Left renal cortex interstitium (tissue), 4 donors: Measurements from ENCODE around the gene HDAC9. TPM values are rescaled to one million over a fixed set of nuclear protein-coding genes. Genes with fewer than 3 reads are reported as not detected.

Experiments used
- DNase-seq, 4 donors: peaks; one replicate each; pipeline ENCODE4 v3.0.0-alpha.2; 2013; ENCODE audit warnings: low read depth in 4 of 4, low spot score in 2 of 4, missing footprints in 1 of 4
- polyA plus RNA-seq, 4 donors: library from polyadenylated mRNA; unstranded; fragments of 120-200 nt; gene quantifications; one replicate each; pipeline ENCODE4 v1.2.1, GENCODE V29; 2013; ENCODE audit not compliant: insufficient read length in 4 of 4

HDAC9 gene
- polyA plus RNA-seq, 4 donors, result 8.1 to 11.7 (median 10.0) TPM

DNA sequence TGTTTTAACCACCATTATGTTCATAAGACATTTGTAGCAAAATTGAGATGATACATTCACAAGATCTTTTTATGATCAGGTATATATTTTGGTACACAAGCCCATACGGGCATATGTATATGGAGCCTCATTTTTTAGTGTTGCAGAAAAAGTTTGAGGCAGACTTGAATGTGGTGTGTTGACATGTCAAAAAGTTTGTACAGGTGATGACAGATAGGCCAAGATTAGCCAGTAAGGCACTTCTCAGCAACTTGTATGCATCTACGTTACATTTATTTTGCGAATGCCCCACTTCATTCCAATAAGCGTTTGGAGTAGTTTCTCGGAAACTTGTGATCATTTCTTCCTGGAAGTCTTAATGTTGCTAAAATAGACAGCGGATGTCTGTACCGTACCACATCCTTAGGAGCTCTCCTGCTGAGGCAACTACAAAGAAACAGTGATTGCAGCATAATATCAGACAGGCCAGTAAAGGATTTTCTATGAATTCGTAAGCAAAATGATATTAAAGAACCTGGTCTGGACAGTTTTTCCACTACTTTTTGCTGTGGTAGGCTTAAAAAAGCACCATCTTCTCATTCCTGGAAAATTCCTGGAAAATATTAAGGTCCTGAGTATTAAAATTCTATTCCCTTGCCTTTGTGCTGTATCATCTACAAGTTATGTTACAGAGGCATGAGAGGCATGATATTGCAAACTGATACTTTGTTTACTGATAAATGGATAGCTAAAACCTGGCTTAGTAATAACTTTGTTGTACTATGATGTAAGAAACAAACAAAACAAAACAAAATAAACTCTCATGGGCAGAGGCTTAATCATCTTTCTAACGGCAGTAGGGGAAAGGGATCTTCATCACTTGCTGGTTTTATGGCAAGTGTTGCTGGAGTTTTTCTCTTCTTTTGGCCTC is 153.6 kb downstream of the HDAC9 start:
- no peak for DNase-seq

DNA sequence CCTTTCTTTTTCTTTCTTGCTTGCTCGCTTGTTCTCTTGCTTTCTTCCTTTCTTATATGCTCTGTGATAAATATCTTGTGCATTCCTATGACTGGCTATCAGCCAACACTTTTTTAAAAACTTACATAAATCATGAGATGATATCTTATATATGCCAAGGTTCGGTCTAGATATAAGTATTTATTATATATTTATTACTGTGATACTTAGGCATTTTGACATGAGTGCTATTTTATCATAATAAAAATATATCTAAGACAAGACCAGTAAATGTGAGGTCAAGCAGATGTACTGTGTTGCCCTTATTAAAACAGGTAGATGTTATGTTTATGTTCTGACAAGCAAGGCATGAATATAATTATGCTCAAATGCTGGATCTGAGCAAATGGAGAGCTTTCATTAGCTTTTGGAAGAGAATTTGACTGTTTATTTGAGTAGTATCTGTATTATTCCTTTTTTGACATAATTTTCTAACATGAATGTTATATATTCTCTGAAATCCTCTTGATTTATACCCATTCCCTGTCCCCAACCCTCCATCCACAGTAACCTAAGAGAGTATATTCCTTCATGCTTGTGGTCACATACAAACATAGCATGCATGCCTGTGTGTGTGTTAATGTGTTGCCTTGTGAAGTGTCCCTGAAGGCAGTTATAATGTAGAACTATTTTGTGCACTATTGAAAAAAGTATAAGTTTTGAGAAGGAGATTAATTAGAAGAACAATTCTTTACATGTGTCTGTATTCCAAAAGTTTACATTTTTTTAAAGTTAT is 158.0 kb downstream of the HDAC9 start:
- no peak for DNase-seq

DNA sequence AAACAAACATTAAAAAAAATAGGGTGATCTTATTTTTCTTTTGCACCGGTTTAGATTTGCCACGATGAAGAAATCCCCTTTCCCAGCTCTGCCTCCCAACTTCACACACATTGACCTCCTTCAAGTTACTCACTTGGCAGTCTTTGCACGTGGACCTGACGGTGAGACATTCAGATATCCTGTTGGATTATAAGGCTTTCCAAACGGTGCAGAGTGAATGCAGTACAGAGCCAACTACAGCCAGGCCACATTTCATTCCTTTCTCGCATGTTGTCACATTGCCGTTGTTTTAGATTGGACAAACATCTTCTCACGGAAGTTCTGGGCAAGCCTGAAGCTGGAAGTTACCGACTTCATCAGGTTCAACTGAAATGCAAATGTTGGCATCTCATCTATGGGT is 159.2 kb downstream of the HDAC9 start:
- no peak for DNase-seq

DNA sequence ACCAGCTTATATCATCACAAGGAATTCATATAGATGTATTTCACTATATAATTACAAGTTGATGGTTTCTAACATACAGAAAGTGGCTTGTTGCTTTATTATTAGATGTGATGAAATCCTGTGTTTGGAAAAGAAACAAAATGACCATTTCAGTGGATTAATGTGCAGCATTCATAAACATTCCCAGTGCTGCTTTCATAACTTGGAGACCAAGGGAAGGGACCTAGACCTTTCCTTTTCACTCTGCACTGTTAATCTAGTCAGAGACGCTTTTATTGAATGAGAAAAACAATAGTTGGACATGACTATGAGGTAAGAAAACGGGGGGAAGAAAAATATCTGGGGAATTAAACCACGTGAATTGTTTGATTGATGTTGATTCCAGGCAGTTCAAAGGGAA is 160.0 kb downstream of the HDAC9 start:
- peak in 2 of 4 donors; percentile 13 to 17 for DNase-seq

DNA sequence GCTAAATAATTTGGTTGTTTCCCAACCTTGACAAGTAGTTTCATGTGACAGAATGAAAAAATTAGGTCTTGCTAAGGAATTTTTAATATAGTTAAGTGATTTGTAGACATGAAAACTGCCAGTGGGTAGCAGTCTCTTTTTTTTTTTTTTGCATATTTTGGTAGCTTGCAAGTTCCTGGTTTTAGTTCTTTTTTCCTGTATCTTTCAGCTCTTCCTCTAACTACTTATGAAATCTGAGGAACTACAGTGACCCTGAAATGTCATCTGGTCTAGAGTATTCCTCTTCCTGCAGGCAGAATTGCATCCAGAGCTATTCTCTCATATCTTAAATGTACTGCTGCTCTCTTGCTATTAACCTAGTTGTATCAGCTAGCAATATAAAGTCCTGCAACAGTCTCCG is 160.4 kb downstream of the HDAC9 start:
- no peak for DNase-seq

DNA sequence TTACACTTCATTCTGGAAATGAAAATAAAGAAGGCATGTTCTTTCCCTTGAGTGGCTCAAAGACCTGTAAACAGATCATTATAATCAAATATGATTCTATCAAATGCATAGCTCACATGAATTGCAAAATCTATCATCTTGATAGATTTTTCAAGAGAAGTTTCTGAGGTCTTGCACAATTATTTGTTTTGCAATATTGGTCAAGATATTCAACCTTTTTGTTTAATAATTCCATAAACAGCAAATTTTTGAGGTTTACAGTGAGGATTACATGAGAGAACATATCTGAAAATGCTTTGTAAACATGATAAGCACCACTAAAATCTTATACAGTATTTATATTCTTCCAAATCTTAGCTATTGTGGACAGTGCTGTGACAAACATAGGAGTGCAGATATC is 160.8 kb downstream of the HDAC9 start:
- DNase-seq, result no peak

DNA sequence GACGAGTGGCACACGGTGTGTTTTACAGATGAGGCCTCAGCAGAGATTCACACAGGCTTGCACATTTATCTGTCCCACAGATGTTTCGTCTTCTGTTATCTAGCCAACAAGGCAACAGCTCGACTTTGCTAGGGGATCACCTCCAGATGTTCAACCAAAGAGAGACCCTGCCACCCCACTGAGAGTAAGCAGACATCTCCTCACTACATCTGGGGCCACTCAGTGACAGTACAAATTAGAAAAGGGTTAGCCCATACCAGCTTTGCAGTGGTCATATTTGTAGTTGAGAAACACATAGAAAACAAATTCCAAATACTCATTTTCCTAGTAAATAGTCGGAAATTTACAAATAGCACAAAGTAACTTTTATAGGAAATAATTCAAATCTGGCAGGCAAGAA is 164.2 kb downstream of the HDAC9 start:
- no peak for DNase-seq

DNA sequence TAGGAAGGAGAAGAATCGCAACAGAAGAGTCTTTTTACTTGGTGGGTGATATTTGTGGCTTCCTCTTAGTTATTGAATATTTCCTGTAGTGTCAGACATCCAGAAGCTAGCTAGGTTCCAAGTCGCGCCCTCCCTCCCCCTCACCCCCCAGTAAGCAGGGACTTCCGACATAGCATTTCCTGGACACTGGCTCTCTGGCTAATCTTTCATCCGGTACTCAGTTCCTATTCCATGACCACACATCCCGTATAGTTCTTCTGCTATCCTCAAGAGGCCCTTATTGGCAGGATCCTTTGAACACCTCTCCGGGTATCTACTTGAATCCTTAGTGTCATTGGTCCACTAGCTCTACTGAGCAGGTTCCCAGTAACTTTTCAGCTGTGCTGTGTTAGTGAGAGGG is 167.8 kb downstream of the HDAC9 start:
- DNase-seq, result no peak

DNA sequence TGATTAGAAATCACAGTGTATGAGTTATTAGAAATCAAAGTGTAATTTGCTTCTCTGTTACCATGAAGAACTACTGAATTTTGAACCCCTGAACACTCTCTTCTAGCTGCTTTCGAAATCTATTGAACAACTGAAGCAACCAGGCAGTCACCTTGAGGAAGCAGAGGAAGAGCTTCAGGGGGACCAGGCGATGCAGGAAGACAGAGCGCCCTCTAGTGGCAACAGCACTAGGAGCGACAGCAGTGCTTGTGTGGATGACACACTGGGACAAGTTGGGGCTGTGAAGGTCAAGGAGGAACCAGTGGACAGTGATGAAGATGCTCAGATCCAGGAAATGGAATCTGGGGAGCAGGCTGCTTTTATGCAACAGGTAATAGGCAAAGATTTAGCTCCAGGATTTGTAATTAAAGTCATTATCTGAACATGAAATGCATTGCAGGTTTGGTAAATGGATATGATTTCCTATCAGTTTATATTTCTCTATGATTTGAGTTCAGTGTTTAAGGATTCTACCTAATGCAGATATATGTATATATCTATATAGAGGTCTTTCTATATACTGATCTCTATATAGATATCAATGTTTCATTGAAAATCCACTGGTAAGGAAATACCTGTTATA is 170.7 kb downstream of the HDAC9 start:
- DNase-seq, result peak in 3 of 4 donors; percentile 22 to 43 (median 37)

DNA sequence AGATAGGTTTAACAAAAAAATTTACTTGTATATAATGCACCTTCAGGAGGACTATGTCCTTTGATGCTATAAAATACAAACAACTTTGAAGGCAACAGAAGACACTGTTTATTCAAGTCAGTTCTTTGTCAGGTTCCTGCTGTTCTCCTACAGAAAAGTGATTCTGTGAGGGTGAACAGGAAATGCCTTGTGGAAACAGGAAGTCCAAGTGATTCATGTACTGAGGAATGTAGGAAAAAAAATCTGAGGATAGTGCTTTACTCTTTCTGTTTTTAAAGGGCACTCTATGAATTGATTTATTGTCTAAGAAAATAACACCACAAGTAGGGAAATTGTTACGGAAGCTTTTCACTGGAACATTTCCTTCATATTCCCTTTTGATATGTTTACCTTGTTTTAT is 171.9 kb downstream of the HDAC9 start:
- peak in 1 of 4 donors; percentile 7 for DNase-seq

DNA sequence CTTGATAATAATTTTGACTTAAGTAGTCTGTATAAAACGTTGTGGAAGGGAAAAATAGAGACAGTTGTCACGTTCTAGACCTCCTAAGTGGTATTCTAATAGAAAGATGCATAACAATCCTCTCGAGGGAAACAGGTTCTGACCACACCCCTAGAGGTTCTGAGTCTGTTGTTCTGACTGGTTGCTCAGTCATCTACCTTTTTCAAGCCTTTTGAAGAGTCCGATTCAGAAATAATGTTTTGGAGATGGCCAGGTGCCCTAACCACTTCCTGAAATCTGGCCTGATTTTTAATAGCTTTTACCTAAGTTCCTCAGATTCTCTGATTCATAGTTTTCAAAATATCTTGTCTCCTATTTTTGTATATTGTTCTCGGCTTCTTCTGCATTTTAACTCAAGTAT is 175.6 kb downstream of the HDAC9 start:
- DNase-seq, result no peak

DNA sequence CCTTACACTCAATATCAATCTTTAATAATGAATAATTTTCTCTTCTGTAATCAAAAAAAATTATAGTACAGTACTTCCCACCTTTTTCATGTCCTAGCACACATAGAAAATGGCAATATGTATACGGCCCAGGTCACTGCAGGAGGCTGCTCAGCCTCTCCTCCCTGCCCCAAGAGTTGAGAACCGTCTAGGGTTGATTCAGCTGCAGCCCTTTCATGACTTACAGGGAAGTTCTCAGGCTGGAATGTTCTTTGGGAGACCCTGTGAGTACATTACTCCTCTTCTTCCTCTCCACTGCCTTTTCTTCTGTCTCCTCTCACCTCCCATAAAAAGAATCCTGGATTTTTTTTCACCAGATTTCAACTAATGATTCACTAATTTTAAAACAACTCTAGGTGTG is 180.0 kb downstream of the HDAC9 start:
- DNase-seq, result no peak

DNA sequence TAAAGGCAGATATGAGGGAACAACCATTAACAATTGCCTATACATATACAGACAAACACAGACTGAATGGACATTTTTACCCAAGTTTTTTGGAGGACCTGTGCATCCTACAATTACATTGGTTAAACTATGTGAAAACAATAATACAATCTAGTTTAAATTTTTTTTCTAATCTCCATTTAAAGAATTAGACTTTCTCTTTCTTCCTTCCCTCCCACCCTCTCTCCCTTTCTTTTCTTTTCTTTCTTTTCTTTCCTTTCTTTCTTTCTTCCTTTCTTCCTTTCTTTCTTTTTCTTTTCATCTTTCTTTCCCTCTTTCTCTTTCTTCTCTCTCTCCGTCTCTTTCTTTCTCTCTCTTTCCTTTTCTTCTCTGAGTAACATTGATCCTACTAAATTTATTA is 183.7 kb downstream of the HDAC9 start:
- DNase-seq, result no peak

DNA sequence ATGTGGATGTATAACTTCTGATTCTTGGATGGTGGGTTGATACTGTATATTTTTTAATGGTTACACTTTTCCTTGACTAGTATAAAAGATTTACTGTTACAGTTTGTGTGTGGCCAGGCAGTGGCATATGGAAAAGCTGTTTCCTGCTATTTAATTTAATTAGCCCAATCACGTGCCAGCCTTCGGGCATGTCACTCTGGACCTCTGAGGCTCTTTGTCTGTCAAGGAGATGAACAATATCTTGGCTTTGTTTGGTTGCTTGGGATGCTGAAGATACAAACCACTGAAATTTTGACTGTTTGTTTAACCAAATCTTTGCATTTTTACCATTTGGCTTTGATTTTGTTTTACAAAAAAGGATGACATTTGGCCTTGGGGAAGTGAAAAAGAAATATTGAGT is 185.0 kb downstream of the HDAC9 start:
- DNase-seq, result no peak

DNA sequence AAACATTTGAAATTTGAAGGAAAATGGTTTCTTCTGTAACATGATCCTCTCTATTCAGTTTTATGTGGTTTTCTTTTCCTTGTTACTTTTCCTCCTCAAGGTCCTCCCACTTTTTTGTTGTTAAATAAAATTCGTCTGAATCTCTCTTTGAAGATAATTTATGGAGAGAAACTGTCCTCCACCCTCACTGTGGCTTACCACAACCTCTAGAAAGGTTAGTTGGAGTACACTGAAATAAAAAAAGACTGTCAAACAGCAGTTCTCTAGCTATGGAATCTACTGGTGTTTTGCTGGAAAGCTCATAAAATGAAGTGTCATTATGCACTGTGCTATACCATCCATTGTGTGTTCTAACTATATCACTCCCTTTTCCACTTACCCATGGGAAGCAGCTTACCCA is 189.4 kb downstream of the HDAC9 start:
- DNase-seq, result no peak

DNA sequence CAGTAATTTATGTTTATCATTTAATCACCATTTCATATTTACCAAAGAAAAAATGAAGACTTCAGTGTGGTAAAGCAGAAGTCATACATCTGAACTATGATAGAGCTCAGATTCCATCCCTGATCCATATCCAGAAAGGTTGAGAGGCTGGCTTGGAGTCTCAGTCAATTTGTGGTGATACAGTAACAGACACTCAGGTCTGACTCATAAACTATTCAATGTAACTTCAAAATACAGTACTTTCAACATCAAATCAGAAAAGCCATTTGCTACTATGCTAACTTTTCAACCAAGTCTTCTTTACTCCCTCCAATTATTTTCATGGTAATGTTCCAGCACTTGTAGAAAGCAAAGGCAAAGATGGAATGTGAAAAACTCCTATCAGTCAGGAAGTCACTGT is 190.4 kb downstream of the HDAC9 start:
- DNase-seq, result no peak

DNA sequence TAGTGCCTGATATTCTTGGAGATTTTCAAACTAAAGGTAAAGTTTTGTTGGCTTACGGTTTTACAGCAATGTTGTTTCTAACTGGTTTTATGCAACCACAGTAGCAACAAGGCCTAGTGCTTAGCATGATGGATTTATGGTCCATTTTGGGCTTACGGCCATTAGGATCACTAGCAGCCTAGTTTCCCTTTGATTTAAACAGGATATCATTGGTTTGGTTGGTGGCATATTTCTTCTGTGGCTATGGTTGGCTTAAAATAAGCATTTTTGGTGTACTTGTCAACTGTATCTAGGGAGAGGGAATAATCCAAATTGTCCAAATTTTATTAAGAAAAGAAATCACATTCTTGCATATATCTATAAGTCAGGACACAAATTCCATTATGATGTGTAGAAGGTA is 194.0 kb downstream of the HDAC9 start:
- no peak for DNase-seq

DNA sequence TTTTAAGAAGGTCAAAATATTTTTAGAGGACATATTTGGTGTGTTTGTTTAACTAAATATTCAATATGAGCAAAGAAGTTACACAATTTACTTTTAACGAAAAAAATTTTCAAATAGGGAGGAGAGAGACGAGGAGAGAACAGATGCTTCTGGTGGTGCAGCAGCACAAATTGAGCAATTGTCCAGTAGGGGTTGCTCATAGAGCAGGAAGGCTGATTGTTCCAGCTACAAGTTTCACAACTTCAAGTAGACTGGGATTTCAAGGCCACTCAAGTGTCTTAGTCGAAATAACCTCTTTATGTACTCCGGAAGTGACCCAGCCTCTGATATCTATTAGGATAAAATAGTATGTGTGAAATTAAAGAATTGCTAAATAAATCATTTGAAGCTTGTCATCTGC is 197.9 kb downstream of the HDAC9 start:
- peak in 1 of 4 donors; percentile 36 for DNase-seq

DNA sequence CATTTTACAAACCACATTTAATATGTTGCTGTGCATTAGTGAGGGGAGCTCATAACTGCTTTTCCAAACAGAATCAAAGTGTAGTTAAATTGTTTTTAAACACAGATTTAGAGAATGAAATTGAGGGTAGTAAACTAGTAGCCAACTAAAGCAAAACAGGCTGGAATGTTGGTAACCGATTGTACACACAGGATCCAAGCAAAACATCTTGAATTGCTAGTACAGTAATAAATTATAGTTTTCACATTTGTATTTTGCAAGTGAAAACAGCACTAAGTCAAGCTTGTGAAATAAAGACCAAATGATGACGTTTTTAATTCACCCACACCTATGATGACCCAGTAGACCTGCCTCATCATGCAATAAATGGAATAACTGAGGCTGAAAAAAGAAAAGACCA is 198.3 kb downstream of the HDAC9 start:
- no peak for DNase-seq

DNA sequence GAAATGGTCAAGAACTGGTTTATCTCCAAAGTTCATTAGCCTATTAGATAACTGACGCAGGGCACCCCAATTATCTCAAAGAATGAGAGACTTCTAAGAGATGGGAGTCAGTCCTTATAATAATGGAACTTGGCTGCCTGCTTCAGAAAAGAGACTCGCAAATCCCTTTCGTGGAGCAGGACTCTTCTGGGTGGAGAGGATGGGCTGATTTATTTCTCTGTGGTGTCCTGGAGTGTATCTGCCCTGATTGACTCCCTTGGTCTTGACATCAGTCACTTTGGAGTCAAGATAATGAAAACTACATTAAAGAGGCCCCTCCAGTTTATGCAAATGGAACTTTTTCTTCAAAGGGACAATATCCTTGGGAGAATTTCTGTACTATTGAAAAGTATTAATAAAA is 198.9 kb downstream of the HDAC9 start:
- DNase-seq, result no peak

DNA sequence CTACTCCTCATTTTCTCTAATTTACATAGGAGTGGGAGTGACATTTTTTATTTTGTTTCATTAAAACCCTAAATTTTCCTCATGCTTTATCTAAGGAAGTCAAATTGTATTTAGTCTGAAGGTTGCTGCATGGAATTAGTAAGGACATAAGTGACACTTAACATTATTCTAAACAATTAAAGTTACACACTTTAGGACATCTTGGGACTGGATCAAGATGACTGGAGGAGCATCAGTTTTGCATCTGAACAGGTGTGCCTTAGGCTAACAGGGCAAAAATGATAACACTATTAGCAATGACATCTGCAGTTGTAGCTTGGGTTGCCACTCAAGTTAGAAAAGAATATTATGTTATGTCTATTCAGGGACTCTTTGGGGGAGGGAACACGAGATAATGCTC is 199.4 kb downstream of the HDAC9 start:
- DNase-seq, result no peak
